Umbilical cord (tissue), 2 donors: ENCODE data around the gene API5. TPM values are rescaled to one million over a fixed set of nuclear protein-coding genes. Genes with fewer than 3 reads are reported as not detected.
A peak's percentile ranks its signal among the peaks of the same experiment; 100 is the strongest.
"Not testable (repeated sequence)": the region's sequence is repeated elsewhere in the genome, so short reads cannot be mapped to it uniquely, and the experiment has no call there.

Source experiments
- DNase-seq: peaks from one replicate; pipeline ENCODE4 v3.0.0-alpha.2; 2015; ENCODE audit warnings: low spot score
- total RNA-seq: library from RNA; depleted of rRNA; stranded (reverse); fragments of >200 nt; gene quantifications from one replicate; pipeline ENCODE4 v1.2.3, GENCODE V29; 2014; ENCODE audit warnings: low replicate concordance; ENCODE audit not compliant: insufficient read depth

The API5 gene
- total RNA-seq = 62.6 TPM

GRCh38 chr11:43311791-43312607 is at the start of gene API5:
Gene API5, plus strand, starts transcription at chr11:43311996. Its CDS starts 132 bp downstream, at chr11:43312128.
- peak; percentile 97 for DNase-seq

- DNase-seq = no peak
These were observed 43.8 kb upstream of the API5 start for GRCh38 chr11:43267856-43268580.

GRCh38 chr11:43268786-43269185 is 43.0 kb upstream of the API5 start:
- no peak for DNase-seq

GRCh38 chr11:43269254-43269918 is 42.4 kb upstream of the API5 start:
- DNase-seq = no peak

GRCh38 chr11:43270468-43270867 is 41.3 kb upstream of the API5 start:
- no peak for DNase-seq

GRCh38 chr11:43278193-43278956 is 33.4 kb upstream of the API5 start:
- DNase-seq = peak; percentile 33

- DNase-seq = peak; percentile 12
These were observed 29.0 kb upstream of the API5 start for GRCh38 chr11:43282607-43283440.

- no peak for DNase-seq
These were observed 26.0 kb upstream of the API5 start for GRCh38 chr11:43285826-43286225.

GRCh38 chr11:43289368-43289767 is 22.4 kb upstream of the API5 start:
- DNase-seq = no peak

- no peak for DNase-seq
These were observed 13.4 kb upstream of the API5 start for GRCh38 chr11:43298397-43298796.

GRCh38 chr11:43315966-43316365 is 4.2 kb downstream of the API5 start:
- DNase-seq = no peak

GRCh38 chr11:43316451-43316850 is 4.7 kb downstream of the API5 start:
- DNase-seq = no peak

- peak; percentile 36 for DNase-seq
These were observed 16.2 kb downstream of the API5 start for GRCh38 chr11:43327987-43328386.

GRCh38 chr11:43328482-43328881 is 16.7 kb downstream of the API5 start:
- no peak for DNase-seq

- DNase-seq = no peak
These were observed 29.4 kb downstream of the API5 start for GRCh38 chr11:43341159-43341558.

- not testable (repeated sequence) for DNase-seq
These were observed 39.6 kb downstream of the API5 start for GRCh38 chr11:43351426-43351825.

GRCh38 chr11:43354311-43354710 is 42.5 kb downstream of the API5 start:
- no peak for DNase-seq

- DNase-seq = no peak
These were observed 44.5 kb downstream of the API5 start for GRCh38 chr11:43356336-43356735.

GRCh38 chr11:43358279-43358800 is 46.5 kb downstream of the API5 start:
- no peak for DNase-seq

GRCh38 chr11:43358801-43359421 is 47.1 kb downstream of the API5 start, which contains the start of gene TTC17:
Gene TTC17, plus strand, starts transcription at chr11:43358920. Its CDS starts 35 bp downstream, at chr11:43358955.
- DNase-seq = peak; percentile 96
